H1 (cell line): Measurements from ENCODE around the gene MYO5A. TPM values are rescaled to one million over a fixed set of nuclear protein-coding genes. Genes with fewer than 3 reads are reported as not detected.

Source experiments
- CTCF ChIA-PET: fragments of 300-600 bp; sonication (Branson Sonifier 250); formaldehyde crosslinking; loops from one replicate; lab custom pipeline; 2021; ENCODE audit not compliant: partially characterized antibody; lab: Charles Lee
- POLR2A ChIA-PET: fragments of 300-600 bp; sonication (Branson Sonifier 250); formaldehyde crosslinking; loops from one replicate; lab custom pipeline; 2021; ENCODE audit warnings: inconsistent platforms; ENCODE audit not compliant: partially characterized antibody; lab: Charles Lee
- DNase-seq, 2 experiments: peaks; one replicate each; pipeline versions ENCODE4 v3.0.0 to v3.0.0-alpha.2; 2010 to 2022; ENCODE audit warnings: low spot score in 2 of 2, low read depth in 1 of 2, mixed read lengths in 1 of 2
- FAIRE-seq: peaks from 2 replicates; lab custom pipeline; 2011; peaks lifted over from hg19 to GRCh38; lab: Jason Lieb, UNC
- H2AFZ ChIP-seq: 2 replicates; pipeline ENCODE4 v1.8.1; 2012; ENCODE audit warnings: low read length, inconsistent platforms
- H2AK5ac ChIP-seq: 2 replicates; pipeline ENCODE4 v1.6.1; 2013; ENCODE audit warnings: low read depth, low read length
- H2BK120ac ChIP-seq: replicated peaks from 2 replicates; pipeline ENCODE3; 2013; ENCODE audit warnings: low read depth, low read length, inconsistent platforms
- H2BK12ac ChIP-seq: 2 replicates; pipeline ENCODE4 v1.6.1; 2013; ENCODE audit warnings: low read depth, low read length
- H2BK15ac ChIP-seq: 2 replicates; pipeline ENCODE4 v1.6.1; 2013; ENCODE audit warnings: low read length
- H2BK20ac ChIP-seq: 2 replicates; pipeline ENCODE4 v1.6.1; 2013; ENCODE audit warnings: low read length
- H2BK5ac ChIP-seq: 2 replicates; pipeline ENCODE4 v1.6.1; 2013; ENCODE audit warnings: low read depth, low read length
- H3K14ac ChIP-seq: 2 replicates; pipeline ENCODE4 v1.6.1; 2013; ENCODE audit warnings: inconsistent platforms; ENCODE audit not compliant: insufficient read length
- H3K18ac ChIP-seq: 2 replicates; pipeline ENCODE4 v1.6.1; 2013; ENCODE audit warnings: low read length; ENCODE audit errors: extremely low read depth
- H3K23ac ChIP-seq: 2 replicates; pipeline ENCODE4 v1.6.1; 2013; ENCODE audit warnings: inconsistent platforms; ENCODE audit not compliant: insufficient read length
- H3K23me2 ChIP-seq: 2 replicates; pipeline ENCODE4 v1.6.1; 2013; ENCODE audit warnings: low read depth, low read length
- H3K27ac ChIP-seq: 2 replicates; pipeline ENCODE4 v1.6.1; 2011; ENCODE audit warnings: low read depth, low read length, inconsistent platforms
- H3K27me3 ChIP-seq, 4 experiments: replicated peaks in 1 of 4; 1 replicate in 1 of 4; 2 replicates in 3 of 4; pipeline versions ENCODE4 v1.6.1 to v1.8.1; 2011 to 2013; ENCODE audit warnings: low read length in 3 of 4, mild to moderate bottlenecking in 3 of 4, inconsistent platforms in 2 of 4, mixed read lengths in 2 of 4, moderate library complexity in 1 of 4; ENCODE audit not compliant: control insufficient read depth in 3 of 4, insufficient read depth in 3 of 4; ENCODE audit errors: extremely low read depth in 1 of 4
- H3K36me3 ChIP-seq, 4 experiments: 2 replicates each; pipeline versions ENCODE4 v1.6.1 to v1.8.1; 2011 to 2013; ENCODE audit warnings: mild to moderate bottlenecking in 4 of 4, low read length in 3 of 4, moderate library complexity in 2 of 4, control low read depth in 1 of 4, inconsistent platforms in 1 of 4; ENCODE audit not compliant: insufficient read depth in 4 of 4, control insufficient read depth in 2 of 4
- H3K4ac ChIP-seq: replicated peaks from 2 replicates; pipeline ENCODE3; 2013; ENCODE audit warnings: low read length, low read depth, mixed read lengths, inconsistent platforms; ENCODE audit not compliant: insufficient read length
- H3K4me1 ChIP-seq, 4 experiments: replicated peaks in 1 of 4; 1 replicate in 1 of 4; 2 replicates in 3 of 4; pipeline versions ENCODE4 v1.6.1 to v1.8.1; 2011 to 2013; ENCODE audit warnings: low read length in 3 of 4, inconsistent platforms in 2 of 4, mixed read lengths in 1 of 4; ENCODE audit not compliant: insufficient read depth in 4 of 4, control insufficient read depth in 3 of 4
- H3K4me2 ChIP-seq, 2 experiments: 2 replicates each; pipeline versions ENCODE4 v1.6.1 to v1.8.1; 2011 to 2013; ENCODE audit warnings: low read depth in 2 of 2, low read length in 2 of 2, control low read depth in 1 of 2, inconsistent platforms in 1 of 2, mild to moderate bottlenecking in 1 of 2; ENCODE audit not compliant: insufficient read depth in 1 of 2
- H3K4me3 ChIP-seq, 4 experiments: fragments of 200-600, 300-600 bp in 1 of 4; sonication (generic), shearing (Covaris generic), sonication (Bioruptor Twin) in 1 of 4; 2 replicates each; pipeline versions ENCODE4 v1.5.1 to v1.8.1; 2011 to 2016; ENCODE audit warnings: low read length in 4 of 4, low read depth in 3 of 4, control low read depth in 2 of 4, inconsistent platforms in 2 of 4, mild to moderate bottlenecking in 2 of 4, mixed read lengths in 1 of 4, moderate library complexity in 1 of 4; ENCODE audit not compliant: insufficient read depth in 2 of 4; ENCODE audit errors: extremely low read depth in 1 of 4
- H3K56ac ChIP-seq: replicated peaks from 2 replicates; pipeline ENCODE3; 2013; ENCODE audit warnings: low read depth, mild to moderate bottlenecking, mixed read lengths, low read length, inconsistent platforms; ENCODE audit not compliant: insufficient read length
- H3K79me1 ChIP-seq: 2 replicates; pipeline ENCODE4 v1.6.1; 2013; ENCODE audit warnings: low read depth, low read length, control low read depth
- H3K79me2 ChIP-seq, 2 experiments: 2 replicates each; pipeline versions ENCODE4 v1.6.1 to v1.8.1; 2012 to 2013; ENCODE audit warnings: low read length in 2 of 2, mild to moderate bottlenecking in 2 of 2, inconsistent platforms in 1 of 2; ENCODE audit not compliant: insufficient read depth in 2 of 2, control insufficient read depth in 1 of 2
- H3K9ac ChIP-seq, 4 experiments: replicated peaks in 1 of 4; 1 replicate in 1 of 4; 2 replicates in 3 of 4; pipeline versions ENCODE4 v1.6.1 to v1.8.1; 2011 to 2013; ENCODE audit warnings: low read depth in 3 of 4, low read length in 3 of 4, control low read depth in 2 of 4, mild to moderate bottlenecking in 2 of 4, moderate library complexity in 2 of 4, inconsistent platforms in 1 of 4; ENCODE audit errors: extremely low read depth in 1 of 4
- H3K9me3 ChIP-seq, 2 experiments: 2 replicates each; pipeline versions ENCODE4 v1.6.1 to v1.8.1; 2012 to 2013; ENCODE audit warnings: mild to moderate bottlenecking in 2 of 2, moderate library complexity in 2 of 2, control low read depth in 1 of 2, inconsistent platforms in 1 of 2, low read depth in 1 of 2, low read length in 1 of 2, mixed read lengths in 1 of 2; ENCODE audit not compliant: insufficient read depth in 2 of 2
- H4K20me1 ChIP-seq, 2 experiments: replicated peaks in 1 of 2; 2 replicates each; pipeline versions ENCODE3 to v1.8.1; 2011 to 2013; ENCODE audit warnings: inconsistent platforms in 2 of 2, low read length in 2 of 2, mild to moderate bottlenecking in 1 of 2; ENCODE audit not compliant: insufficient read depth in 2 of 2, control insufficient read depth in 1 of 2
- H4K5ac ChIP-seq: 2 replicates; pipeline ENCODE4 v1.6.1; 2013; ENCODE audit warnings: low read length, low read depth, mixed read lengths, inconsistent platforms; ENCODE audit not compliant: insufficient read length
- H4K8ac ChIP-seq: 2 replicates; pipeline ENCODE4 v1.8.0; 2013; ENCODE audit warnings: mild to moderate bottlenecking, moderate library complexity, low read length, inconsistent platforms; ENCODE audit not compliant: insufficient read depth; ENCODE audit errors: extremely low read depth
- H4K91ac ChIP-seq: replicated peaks from 2 replicates; pipeline ENCODE3; 2013; ENCODE audit warnings: low read length, mixed read lengths, inconsistent platforms; ENCODE audit not compliant: insufficient read length
- BACH1 ChIP-seq: IDR thresholded peaks from 2 replicates; pipeline ENCODE4 v1.6.1; 2012; ENCODE audit warnings: low read length, improper control_type of control experiment
- CBX8 ChIP-seq: fragments of 300-800, 300-1000 bp; sonication (generic); IDR thresholded peaks from 2 replicates; pipeline ENCODE4 v1.7.1; 2016; ENCODE audit warnings: low read depth, low read length, borderline replicate concordance
- CEBPB ChIP-seq: IDR thresholded peaks from 2 replicates; pipeline ENCODE4 v1.6.1; 2012; ENCODE audit warnings: low read depth, low read length
- GABPA ChIP-seq: IDR thresholded peaks from 2 replicates; pipeline ENCODE4 v1.6.1; 2011; ENCODE audit warnings: mild to moderate bottlenecking, low read length, moderate library complexity, borderline replicate concordance; ENCODE audit not compliant: insufficient read depth
- KDM1A ChIP-seq: fragments of 200-600, 300-600 bp; sonication (generic); IDR thresholded peaks from 2 replicates; pipeline ENCODE4 v1.7.1; 2016; ENCODE audit warnings: mild to moderate bottlenecking, low read length, borderline replicate concordance
- PHF8 ChIP-seq: fragments of 200-600 bp; sonication (generic); conservative IDR thresholded peaks from 2 replicates; pipeline ENCODE4 v1.7.1; 2012; ENCODE audit warnings: low read depth, mild to moderate bottlenecking, inconsistent platforms, low read length, moderate library complexity
- POU5F1 ChIP-seq: IDR thresholded peaks from 2 replicates; pipeline ENCODE4 v1.6.1; 2011; ENCODE audit warnings: low read depth, mild to moderate bottlenecking, low read length, moderate library complexity
- RBBP5 ChIP-seq: IDR thresholded peaks from 2 replicates; pipeline ENCODE4 v1.7.1; 2012; ENCODE audit warnings: low read depth, mild to moderate bottlenecking, inconsistent platforms, low read length, moderate library complexity, borderline replicate concordance
- RNF2 ChIP-seq: fragments of 200-900, 300-1000 bp; sonication (generic); IDR thresholded peaks from 2 replicates; pipeline ENCODE4 v1.7.1; 2016; ENCODE audit warnings: borderline replicate concordance, low read depth, mild to moderate bottlenecking, antibody characterized with exemption, low read length; ENCODE audit not compliant: poor library complexity, severe bottlenecking; ENCODE audit errors: missing control alignments
- TAF7 ChIP-seq: optimal IDR thresholded peaks from 2 replicates; pipeline ENCODE3; 2011; ENCODE audit warnings: low read depth, mild to moderate bottlenecking, inconsistent platforms, low read length, moderate library complexity, borderline replicate concordance
- TBP ChIP-seq: IDR thresholded peaks from 2 replicates; pipeline ENCODE4 v1.6.1; 2011; ENCODE audit warnings: low read depth, low read length, improper control_type of control experiment
- YY1 ChIP-seq: IDR thresholded peaks from 2 replicates; pipeline ENCODE4 v1.6.1; 2011; ENCODE audit warnings: low read depth, mild to moderate bottlenecking, low read length
- WGBS, 2 experiments: shearing (Covaris generic) in 1 of 2; methylation state at CpG; one replicate each; pipeline versions ENCODE4 v1.1.6 to v1.1.7; 2013 to 2015; ENCODE audit warnings: low lambda C conversion rate in 2 of 2, mixed read lengths in 2 of 2, inconsistent platforms in 1 of 2, low coverage in 1 of 2, missing lambda C conversion rate in 1 of 2; ENCODE audit not compliant: insufficient replicate concordance in 2 of 2, insufficient coverage in 1 of 2, insufficient read length in 1 of 2; ENCODE audit errors: extremely low coverage in 1 of 2, missing lambda C conversion rate in 1 of 2; 5-methylcytosine and 5-hydroxymethylcytosine counted together
- polyA plus RNA-seq, 7 experiments: library from polyadenylated mRNA; depleted of rRNA in 3 of 7; stranded (reverse) in 5 of 7; unstranded in 2 of 7; fragments of >200 nt in 5 of 7; fragments of 200-250 nt in 2 of 7; gene quantifications; 1 replicate in 5 of 7; 2 replicates in 1 of 7; 4 replicates in 1 of 7; pipeline versions ENCODE4 v1.2.1 to v1.2.3, GENCODE V29; 2011 to 2013; ENCODE audit warnings: missing spikeins in 2 of 7, mixed read lengths in 2 of 7
- total RNA-seq: library from RNA; stranded (reverse); fragmentation: NEBNext Ultra II Directional; extraction: Animal tissue kit (Norgen Biotek cat#: 25700); gene quantifications from 2 replicates; pipeline ENCODE4 v1.2.1, GENCODE V29; 2021
- TF ChIP-seq, protein P1 (sequence below): IDR thresholded peaks from 2 replicates; pipeline ENCODE4 v1.6.1; 2012; ENCODE audit warnings: inconsistent platforms

Gene MYO5A
- total and polyA plus RNA-seq, 2 of the 8 experiments (the other 6 are each of a cell fraction or from before 2014, with no cell fraction given) = 11.4 to 24.7 TPM

DNA sequence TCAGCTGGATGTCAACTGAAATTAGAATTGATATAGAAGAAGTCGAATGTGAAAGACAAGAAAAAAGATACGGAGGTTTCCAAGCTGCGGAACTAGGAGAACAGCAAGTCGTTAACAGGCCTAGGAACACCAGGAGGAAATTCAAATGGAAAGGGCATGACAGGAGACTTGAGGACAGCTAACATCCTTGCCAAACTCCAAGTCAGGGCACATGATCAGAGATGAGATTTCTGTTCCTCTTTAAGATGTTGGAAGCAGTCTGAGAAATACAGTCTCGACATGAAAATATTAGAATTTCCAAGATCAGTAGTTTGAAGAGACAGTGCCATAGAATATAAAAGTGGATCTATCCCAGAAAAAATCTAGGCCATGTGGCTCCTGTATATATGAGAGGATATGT is 5.0 kb downstream of the MYO5A start:
- Histone ChIP-seq H3K18ac (no peak overlapping the region), H4K91ac (no peak overlapping the region), H4K20me1 (peaks cover 0 to 2% of the 10 kb centered on the region in 2 experiments), H2AK5ac (no peak overlapping the region), H3K27ac (no peak overlapping the region), H3K23me2 (peaks cover 4% of the 10 kb centered on the region; the same call in 1 of the 2 replicates), H3K4ac (no peak overlapping the region), H3K79me1 (no peaks in the 10 kb centered on the region; the same call in 1 of the 2 replicates), H3K14ac (no peak overlapping the region), H4K5ac (no peak overlapping the region), H2AFZ (no peak overlapping the region), H3K4me3 (no peak overlapping the region), H3K23ac (no peak overlapping the region), H3K9me3 (no peaks in the 10 kb centered on the region), H4K8ac (no peak overlapping the region), H3K36me3 (no peaks in the 10 kb centered on the region), H2BK5ac (no peak overlapping the region), H3K4me2 (no peak overlapping the region), H2BK15ac (no peak overlapping the region), H3K9ac (no peak overlapping the region), H3K27me3 (peaks cover 0 to 7% (median 4%) of the 10 kb centered on the region in 4 experiments; a peak in 4 of 7 replicates), H3K56ac (no peak overlapping the region), H2BK20ac (no peak overlapping the region), H2BK120ac (no peak overlapping the region), H3K4me1 (peaks cover 0 to 4% (median 3%) of the 10 kb centered on the region in 4 experiments; a peak in 4 of 7 replicates), H2BK12ac (no peak overlapping the region), H3K79me2 (peaks cover 4 to 52% of the 10 kb centered on the region in 2 experiments; a peak in 3 of 4 replicates)
- FAIRE-seq (no peak), DNase-seq (no peak)
- 61% methylated on average over 5 of the region's 5 CpGs; no CpG with 5 or more reads in 1 of the 2 experiments for WGBS, 2 experiments
- ChIA-PET POLR2A (interaction anchor here (1.0 kb wide), 1 partner anchor 214 kb away, joined by 3 read pairs; no protein-coding TSS in a partner anchor), CTCF (interaction anchor here (1.0 to 1.9 kb wide), 4 partner anchors 11 to 296 kb away, joined by 3 to 6 read pairs (median 4); no protein-coding TSS in a partner anchor)
- TF ChIP-seq POU5F1 (no peak), TAF7 (no peak), YY1 (no peak), BACH1 (no peak), TBP (no peak), GABPA (no peak), KDM1A (no peak), PHF8 (no peak), RBBP5 (no peak), CEBPB (no peak), CBX8 (no peak), RNF2 (no peak)
- TF ChIP-seq, protein P1, sequence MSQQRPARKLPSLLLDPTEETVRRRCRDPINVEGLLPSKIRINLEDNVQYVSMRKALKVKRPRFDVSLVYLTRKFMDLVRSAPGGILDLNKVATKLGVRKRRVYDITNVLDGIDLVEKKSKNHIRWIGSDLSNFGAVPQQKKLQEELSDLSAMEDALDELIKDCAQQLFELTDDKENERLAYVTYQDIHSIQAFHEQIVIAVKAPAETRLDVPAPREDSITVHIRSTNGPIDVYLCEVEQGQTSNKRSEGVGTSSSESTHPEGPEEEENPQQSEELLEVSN = no peak
